Hepatocyte (in vitro differentiated cells): ENCODE measurements around the gene PRKG1.

Experiments
- CTCF ChIP-seq: fragments of 200-600 bp; sonication (generic); IDR thresholded peaks from 2 replicates; pipeline ENCODE4 v1.5.1; 2016; ENCODE audit warnings: antibody characterized with exemption, mild to moderate bottlenecking; ENCODE audit not compliant: poor library complexity
- EZH2 ChIP-seq: fragments of 200-600 bp; sonication (generic); IDR thresholded peaks from 2 replicates; pipeline ENCODE4 v1.6.1; 2016; ENCODE audit warnings: antibody characterized with exemption, mild to moderate bottlenecking, borderline replicate concordance

GRCh38 chr10:51689536-51689935, 615.2 kb downstream of the PRKG1 start:
- TF ChIP-seq CTCF (no peak), EZH2 (no peak)
